NCI-H2029 (cell line): ENCODE results near the gene MRPL27.

ENCODE experiments used
- DNase-seq: peaks from one replicate; lab custom pipeline; 2025; lab: John Stamatoyannopoulos, UW

Gene MRPL27

DNA sequence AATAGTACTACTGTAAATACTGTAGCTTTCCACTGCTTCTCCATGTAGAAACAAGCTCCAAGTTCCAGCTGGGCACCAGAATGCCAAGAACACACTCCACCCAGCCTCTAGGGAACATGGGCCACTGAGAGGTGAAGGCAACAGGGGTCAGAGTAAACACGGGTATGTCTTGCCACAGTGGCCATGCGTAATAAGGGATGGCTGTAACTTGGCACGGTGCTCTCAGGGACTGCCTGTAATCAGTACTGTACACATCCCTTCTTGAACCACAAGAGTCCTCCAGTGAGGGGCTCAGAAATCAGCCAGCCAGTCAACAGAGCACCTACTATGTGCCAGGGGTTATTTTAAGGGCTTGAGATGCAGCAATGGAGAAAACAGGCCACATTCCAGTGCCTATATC, 13.5 kb upstream of the MRPL27 start:
- DNase-seq: no peak

DNA sequence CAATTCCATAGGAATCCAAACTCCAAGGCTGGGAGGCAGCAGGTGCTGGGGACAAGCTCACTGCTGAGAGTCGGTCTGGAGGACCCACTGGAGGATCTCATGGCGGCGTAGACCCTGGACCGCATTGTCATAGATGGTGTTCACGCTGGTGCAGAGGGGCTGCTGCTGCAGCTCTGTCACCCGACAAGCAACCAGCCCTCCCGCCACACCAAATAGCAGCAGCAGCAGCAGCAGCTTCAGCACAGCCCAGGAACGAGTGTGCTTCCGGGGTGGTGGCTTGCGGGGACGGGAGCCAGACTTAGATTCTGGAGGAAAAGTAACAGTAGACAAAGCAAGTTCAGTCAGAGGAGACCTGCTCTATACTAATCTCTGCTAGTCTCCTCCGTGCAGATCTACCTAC, 9.9 kb upstream of the MRPL27 start:
- no peak for DNase-seq

DNA sequence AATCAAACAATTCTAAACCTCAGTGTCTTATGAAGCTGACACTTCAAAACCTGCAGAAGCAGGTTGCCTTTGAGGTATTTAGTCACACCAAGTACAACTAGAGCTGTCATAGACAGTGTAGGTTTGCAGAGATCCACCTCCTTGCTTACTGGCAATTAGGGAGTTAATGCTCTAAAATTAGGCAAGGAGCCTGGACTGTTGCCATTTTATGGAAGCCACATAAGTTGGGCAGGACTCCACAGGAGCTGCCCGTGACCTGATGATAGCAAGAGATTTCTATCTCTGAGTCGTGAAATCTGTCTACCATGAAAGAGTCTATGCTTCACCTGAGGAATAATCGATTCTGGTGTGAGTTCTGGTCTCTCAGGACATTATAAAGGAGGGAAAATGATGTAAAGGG, 8.9 kb upstream of the MRPL27 start:
- DNase-seq: no peak

DNA sequence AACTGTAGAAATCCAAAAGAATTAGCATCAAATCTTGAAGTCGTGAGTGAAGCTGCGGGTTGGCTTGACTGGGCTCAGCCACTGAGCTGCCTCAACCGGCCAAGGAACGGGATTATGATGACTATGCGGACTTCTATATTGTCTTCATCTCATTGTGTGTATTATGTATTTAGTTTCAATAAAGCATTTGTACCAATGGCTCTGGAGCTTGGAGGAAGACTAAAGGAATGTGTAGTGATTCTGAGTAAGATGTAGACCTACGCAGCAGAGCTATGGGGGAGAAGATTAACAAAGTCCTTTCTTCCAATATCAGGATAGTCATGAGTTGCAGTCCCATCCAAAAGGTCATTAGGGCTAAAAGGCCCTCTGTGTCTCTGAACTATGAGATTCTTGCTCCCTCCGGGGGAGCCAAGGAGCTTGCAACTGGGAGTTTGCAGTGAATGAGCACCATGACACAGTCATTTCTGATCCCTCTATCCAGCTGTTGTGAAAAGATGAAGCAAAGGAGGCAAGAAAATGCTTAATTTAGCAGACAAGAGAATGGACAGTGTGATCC, 8.4 kb upstream of the MRPL27 start:
- DNase-seq: no peak

DNA sequence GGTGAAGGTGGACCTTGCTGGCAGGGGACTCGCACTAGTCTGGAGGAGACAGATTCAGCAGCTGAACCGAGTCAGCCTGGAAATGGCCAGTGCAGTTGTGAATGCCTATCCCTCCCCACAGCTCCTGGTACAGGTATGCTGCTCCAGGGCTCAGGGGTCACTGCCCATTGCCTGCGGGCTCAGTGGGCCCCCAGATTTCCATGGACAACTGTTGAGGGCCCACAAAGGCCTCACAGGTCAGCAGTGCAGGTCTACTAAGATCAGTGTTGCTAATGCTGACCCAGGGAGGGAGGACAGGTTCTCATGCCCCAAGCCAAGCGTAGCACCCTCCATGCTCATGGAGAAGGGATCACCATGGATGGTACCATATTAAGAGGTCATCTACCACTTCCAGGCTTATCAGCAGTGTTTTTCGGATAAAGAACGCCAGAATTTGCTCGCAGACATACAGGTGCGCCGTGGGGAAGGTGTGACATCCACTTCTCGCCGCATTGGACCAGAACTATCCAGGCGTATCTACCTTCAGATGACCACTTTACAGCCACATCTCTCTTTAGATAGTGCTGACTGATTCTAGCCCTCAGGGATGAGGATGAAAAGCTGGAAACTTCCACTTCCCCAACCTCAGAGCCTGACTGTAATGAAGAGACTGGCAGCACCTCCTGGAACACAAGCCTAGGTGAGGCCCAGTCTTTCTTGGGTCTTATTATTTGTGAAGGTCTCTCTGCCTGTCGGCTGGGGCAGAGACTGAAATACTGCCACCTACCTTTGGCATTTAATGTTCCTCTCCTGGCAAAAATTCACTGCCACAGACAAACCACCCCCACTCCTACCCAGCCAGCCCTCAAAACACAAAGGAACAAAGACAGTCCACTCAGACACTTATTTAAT, 7.6 kb upstream of the MRPL27 start:
- no peak for DNase-seq

DNA sequence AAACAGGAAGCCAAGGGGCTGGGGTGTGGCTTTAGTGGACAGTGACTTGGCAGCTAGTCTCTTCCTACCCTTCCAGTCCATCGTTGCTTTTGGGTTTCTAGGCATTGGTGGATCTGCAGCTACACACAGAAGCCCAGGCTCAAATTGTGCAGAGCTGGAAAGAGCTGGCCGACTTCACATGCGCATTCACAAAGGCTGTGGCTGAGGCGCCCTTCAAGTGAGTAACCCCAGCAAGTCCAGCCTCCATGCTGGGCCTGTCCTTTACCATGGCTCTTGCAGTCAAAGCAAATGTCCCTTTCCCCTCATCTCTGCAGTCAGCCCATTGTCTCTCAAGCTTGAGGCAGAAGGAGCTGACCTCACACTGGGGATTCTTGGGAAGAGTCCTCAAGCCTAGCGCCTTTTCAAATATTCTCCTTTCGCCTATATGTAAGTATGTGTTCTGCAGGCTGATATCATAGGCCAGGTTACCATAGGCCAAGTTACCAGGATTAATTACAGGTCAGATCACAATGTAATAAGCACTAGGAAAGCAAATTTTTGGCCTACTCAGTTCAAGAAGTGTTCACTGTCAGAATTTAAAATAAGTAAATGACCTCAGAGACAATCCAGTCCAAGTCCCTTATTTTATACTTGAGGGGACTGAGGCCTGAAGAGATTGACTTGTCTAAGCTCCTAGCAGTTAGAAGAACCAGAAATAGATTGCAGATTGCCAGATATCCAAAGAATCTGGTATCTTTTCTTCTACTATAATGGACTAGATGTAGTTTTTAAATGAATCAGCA, 6.6 kb upstream of the MRPL27 start:
- no peak for DNase-seq

DNA sequence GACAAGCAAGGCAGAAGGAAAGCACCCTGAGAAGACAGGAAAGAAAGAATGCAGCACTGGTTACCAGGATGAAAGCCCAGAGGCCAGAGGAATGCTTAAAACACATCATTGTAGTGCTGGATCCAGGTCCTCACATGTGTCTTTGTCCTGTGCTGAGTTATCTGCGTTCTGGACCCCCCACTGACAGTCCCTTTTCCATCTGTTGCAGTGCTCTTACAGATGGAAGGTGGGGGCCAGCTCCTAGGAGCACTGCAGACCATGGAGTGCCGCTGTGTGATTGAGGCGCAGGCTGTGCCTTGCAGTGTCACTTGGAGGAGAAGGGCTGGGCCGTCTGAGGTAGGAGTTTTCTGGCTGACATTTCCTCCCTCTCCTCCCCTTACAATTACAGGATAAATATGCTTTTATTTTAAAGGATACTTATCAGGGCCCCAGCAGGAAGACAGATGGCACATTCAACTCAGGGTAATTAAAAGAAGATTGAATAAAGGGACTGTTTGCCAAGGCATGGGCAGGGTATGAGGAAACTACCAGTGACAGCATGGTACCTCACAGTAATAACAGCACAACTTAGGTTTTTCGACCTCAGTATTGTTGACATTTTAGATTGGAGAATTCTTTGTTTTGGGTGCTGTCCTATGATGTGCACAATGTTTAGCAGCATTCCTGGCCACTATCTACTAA, 3.0 kb upstream of the MRPL27 start:
- DNase-seq: no peak

DNA sequence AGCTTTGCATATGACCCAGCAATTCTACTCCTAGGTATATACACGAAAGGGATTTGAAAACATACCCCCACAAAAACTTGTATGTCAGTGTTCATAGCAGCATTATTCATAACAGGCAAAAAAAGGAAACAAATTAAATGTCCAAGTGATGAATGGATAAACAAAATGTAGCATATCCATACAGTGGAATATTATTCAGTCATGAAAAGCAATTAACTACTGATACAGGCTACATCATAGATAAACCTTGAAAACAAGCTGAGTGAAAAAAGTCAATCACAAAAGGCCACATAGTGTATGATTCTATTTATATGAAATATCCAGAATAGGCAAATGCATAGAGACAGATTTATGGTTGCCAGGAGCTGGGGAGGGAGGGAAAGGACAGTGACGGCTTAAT, 721 bp upstream of the MRPL27 start:
- no peak for DNase-seq

DNA sequence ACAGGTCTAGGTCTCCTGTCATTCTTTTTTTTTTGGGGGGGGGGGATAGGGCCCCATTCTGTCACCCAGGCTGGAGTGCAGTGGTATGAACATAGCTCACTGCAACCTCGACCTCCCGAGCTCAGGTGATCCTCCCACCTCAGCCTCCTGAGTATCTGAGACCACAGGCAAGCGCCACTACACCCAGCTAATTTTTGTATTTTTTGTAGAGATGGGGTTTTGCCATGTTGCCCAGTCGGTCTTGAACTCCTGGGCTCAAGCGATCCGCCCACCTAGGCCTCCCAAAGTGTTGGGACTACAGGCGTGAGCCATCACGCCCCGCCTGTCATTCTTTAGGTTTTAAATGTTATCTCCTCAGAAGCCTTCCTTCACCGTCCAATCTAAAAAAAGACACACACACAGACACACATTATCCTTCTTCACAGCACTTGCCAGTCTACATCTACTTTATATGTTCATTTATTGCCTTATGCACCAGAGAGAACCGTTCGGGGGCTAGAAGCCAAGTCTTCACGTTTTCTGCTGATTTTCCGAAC, 694 bp downstream of the MRPL27 start:
- no peak for DNase-seq

DNA sequence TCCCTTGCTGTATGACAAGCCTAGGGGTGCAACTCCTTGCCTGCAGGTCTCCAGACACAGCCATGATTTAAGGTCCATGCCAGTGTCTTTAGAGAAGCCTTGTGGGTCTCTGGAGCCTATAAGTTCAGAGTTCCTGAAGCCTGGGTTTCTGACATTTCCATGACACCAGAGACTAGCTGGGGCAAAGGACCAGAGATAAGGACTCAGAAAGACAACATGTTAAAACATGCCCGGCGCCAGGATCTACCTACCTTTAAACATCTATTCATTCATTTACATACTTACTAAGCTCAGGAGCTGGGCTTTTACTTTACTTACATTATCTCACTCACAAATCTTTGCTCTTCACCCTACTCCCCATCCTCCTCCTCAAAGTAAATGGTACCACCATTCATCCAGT, 1.5 kb downstream of the MRPL27 start:
- no peak for DNase-seq

DNA sequence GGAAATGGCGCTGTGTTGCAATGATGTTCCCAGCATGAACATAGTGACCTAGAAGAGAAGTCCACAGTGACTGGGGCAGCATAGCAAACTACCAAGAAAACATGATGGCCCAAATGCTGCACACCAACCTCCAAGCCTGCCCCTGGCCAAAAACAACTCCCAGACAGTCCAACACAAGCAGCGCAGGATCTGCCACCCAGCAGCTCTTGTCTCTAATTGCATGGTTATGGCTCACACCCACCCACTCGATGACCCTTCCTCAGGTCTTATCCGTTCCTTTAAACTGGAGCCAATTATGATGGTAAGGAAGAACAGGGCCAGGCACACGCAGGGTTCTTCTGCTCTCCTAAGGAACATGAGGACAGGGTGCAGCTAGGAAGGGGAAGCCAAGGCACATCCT, 2.9 kb downstream of the MRPL27 start:
- DNase-seq: no peak

DNA sequence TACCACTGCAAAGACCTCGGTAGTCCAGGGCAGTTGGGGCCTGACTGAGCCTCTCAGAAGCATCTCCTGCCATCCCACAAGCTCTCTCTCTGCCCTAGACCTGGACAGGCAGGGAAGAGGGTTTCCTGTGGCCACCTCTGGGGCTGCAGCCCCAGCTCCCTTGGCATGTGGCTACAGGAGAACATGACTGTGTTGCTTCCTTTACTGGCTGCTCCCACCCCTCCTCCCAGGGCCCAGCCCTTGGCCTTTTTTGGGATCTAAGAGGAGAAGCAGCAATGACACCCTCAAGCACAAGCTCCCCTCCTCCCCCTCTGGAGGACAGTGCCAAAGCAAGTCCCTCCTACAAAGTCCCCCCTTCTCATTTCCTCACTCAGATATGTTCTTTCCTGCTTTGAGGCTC, 5.6 kb downstream of the MRPL27 start:
- DNase-seq: no peak

DNA sequence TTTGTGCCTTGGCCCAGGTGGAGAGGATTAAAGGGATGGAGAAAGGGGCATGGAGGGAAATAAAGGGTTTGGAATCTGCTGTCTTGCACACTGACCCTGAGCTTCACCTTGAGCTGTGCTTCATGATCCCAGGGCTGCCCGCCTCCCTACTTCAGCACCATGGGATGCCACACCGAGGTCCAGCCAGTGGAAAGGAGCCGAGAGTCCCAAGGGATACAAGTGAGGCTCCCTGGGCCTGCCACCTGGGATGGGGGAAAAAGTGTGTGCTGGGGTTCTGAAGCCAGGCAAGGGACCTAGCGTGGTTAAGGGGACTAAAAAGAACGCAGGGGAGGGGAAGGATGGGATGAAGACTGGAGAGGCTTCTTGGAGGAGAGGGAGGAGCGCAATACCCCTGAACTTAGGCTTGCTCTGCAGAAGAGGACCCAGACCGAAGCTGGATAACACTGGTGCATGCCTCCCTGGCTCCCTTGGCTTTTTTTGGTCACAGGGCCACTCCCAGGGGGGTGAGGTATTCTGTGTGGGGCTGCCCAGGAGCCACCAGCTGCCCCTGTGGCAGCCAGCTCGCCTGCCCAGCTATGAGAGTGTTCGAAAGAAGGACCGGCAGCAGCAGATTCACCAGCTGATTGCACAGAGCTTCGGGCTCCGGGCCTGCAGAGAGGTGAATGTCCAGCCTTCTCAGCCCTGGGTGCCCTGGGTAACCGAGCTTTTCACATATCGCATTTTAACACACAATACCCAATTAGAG, 7.2 kb downstream of the MRPL27 start:
- DNase-seq: no peak

DNA sequence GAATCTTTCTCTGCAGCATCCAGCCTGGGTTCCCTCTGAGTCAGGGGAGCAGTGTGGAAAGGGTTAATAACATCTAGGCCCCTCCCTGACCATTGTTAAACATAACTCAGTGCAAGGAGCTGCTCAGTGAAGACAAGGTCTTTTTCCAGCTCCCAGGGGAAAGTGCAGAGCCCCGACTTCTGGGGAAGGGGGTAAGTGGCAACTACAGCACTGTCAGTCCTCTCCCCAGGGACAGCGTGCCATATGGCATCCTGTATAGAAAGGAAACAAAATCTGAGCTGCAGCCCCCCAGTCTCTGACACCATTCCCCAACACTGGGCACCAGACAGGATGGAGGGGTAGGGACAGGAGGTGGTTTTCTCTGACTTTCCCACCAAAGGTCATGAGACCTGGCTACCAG, 7.8 kb downstream of the MRPL27 start:
- DNase-seq: no peak

DNA sequence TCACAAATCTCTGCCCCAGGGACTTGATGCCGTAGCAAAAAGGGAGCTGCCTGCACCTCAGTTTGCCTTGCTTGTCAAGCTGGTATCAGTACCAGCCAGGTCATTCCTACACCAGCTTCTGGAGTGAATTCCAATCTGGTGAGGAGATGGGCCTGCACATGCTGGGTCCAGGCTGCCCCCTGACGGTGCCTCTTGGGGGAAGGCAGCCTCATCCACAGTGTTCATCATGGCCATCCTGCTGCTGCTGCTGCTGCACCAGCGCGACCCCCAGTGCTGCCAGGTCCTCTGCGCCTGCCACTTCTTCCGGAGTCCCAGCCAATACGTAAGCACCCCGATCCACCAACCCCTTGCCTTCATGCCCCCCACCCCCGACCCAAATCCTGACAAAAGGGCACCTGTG, 8.3 kb downstream of the MRPL27 start:
- no peak for DNase-seq

DNA sequence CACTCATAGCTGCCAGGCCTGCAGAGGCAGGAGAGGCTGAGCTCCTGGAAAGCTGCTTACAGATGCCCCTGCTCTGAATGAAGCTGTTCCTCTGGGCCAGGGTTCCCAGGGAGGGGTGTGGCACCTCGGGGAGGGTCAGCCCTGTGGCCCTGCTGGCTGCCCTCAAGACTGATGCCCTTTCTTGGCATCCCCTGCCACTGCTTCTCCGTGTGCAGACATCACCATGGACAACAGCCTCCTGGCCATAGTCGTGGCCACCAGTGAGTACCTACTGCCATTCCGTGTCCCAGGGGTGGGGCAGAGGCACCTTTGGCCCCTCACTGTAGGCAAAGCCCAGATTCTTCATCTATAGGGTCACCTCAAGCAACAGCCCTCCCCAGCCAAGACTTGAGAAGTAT, 8.9 kb downstream of the MRPL27 start:
- no peak for DNase-seq

DNA sequence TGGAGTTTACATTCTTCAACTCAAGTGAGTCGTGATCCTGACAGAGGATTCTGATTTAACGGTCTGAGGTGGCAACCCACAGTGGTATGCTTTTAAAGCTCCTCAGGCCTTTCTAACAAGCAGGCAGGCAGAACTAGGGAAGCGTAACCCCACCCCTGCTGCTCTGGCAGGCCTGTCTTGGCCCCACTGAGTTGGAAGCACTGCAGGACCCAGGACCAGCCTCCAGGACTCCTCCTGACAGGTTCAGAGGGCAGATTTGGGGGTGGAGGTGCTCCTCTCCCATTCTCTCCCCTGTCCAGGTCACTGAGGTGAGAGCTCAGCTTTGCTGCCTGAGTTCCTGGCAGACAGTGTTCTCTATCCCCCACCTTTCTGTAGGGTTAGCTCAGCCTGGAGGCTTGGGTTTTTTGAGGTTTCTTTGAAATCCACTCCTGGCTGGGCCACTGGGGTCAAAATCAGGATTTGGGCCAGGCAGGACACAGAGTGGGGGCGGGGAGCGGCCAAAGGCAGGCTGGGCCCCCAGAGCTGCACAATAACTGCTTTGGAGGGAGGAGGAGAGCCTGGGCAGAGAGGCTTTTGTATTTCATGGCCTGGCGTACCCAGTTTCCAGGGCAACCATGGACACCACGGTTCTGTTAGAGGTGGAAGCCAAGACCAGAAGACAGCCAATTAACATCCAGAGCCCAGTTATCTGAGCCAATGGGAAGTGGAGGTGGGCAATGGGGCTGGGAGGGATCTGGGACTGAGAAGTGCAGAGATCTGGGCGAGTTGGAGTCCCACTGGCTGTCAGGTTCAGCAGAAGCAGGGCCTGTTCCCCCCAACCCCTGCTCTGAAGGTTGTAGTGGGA, 9.5 kb downstream of the MRPL27 start:
- no peak for DNase-seq

DNA sequence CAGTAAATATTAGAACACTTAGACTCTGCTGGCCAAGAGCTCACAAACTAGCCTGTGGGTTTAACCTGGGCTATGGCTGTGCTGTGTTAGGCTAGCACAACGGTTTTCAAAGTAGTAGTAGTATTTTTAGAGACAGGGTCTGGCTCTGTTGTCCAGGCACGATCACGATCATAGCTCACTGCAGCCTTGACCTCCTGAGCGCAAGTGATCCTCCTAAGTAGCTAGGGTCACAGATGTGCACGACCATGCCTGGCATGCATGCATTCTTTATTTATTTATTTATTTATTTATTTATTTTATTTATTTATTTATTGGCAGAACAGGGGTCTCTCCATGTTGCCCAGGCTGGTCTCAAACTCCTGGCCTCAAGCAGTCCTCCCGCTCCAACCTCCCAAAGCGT, 10.3 kb downstream of the MRPL27 start:
- no peak for DNase-seq

DNA sequence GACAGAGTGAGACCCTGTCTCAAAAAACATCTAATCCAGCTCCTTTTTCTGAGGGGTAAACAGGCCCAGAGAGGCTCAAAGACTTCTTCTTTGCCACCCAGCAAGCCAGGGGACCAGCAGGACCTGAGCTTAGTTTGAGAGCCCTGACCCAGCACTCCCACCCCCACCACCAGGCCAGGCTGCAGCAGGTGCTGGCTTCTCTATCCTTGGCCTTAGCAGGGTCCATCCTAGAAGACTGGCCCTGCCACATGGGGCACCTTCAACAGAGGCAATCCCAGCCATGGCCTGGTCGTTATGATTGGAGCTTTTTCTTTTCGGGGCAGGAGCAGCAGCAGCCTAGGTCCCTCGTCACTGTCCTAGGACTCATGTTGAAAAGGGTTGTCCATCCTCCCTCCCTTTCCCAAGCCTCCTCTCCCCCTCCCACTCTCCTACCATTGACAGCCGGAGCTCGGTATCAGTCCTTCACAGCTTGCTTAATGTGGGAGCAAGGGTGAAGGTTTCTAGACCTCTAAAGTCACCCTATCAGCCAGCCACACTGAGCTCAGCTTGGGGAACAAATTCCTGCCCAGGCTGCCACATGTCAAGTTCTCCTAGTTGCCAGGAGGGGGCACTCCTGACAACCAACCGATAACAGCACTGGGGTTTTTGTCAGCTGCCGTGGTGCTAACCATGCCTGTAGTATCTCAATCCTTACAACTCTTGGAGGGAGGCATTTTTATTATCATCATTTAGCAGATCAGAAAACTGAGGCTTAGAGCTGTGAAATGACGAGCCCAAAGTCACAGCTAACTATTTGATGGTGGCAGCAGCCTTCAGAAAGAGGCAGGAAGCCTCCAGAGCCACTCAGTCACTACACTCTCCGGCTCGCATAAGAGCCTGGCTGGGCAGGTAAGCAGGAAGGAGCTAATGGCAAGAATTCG, 11.2 kb downstream of the MRPL27 start:
- no peak for DNase-seq
